ENCODE measurements around the gene CASTOR1. TPM values are rescaled to one million over a fixed set of nuclear protein-coding genes. Genes with fewer than 3 reads are reported as not detected.

The CASTOR1 gene
- polyA plus RNA-seq, 4 donors: 8.7 to 15.9 (median 12.8) TPM

DNA sequence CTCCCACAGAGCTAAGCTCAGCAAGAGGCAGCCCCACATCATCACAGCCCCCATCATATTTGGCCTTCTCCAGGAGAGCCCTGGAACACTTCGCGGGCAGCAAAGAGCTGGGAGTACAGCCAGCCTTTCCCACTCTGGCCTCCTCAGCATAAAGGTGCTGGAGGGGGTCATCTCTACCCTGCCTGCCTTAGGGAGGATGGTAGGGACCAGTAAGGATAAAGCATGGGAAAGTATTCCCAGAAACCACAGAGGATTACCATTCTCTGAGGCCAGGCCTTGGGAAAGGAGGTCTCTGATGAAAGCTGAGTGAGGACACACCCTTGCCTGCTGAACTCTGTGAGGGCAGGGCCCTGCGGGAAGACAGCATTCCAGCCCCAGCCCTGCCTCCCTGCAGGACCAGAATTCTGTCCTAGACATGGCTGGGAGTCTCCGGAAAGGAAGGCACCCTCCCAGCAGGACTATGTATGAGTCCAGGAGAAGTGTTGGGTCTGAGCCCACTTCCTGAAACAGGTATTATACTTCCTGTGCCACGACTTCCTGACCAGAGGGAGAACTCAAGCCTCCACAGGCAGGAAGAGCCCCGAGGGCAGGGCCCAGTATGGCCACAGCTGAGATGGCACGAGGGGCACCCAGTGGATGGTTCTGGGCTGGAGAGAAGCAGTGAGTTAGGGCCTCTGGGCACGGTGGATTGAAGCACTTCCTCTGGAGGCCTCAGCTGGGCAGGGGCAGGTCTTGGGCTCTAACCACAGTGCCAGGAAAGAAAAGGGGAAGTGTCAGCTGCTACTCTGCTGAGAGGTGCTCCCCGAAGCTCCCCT is 12.9 kb upstream of the CASTOR1 start:
- no peak for DNase-seq (ENCODE audit: low read depth in 4 of 4, low spot score in 2 of 4)

- DNase-seq (ENCODE audit: low read depth in 4 of 4, low spot score in 2 of 4): no peak
These were observed 10.0 kb upstream of the CASTOR1 start for GRCh38 chr22:30299322-30299721.

DNA sequence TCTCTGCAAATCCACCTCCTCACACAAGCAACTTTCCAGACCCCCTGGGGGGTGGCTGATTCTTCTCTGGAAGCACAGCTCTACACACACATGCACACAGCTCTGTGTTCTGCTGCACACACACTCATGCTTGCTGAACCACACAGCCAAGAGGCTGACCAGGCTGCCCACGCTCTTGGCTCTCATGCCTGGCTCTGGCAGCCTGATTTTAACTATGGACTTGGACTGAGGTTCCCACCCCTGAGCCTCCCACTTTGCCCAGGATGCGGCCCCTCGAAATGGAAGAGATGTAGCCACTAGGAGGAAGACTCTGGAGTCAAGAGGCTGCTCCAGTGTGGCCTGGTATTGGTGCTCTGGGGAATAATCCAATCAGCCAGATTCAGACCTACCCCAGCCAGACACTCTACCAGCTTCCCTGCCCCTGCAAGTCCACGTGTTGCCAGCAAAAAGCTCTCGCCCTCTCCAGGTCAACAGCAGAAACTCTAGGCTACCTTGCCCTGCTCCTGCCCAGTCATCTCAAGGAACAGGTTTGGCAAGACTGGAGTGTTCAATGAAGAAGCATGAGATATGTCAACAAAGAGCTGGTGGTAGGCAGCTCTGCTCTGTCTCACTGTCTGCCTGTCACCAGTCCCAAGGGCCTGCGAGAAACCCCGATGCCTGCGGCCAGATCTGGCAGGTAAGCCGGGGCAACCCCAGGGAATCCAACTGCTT is 8.8 kb upstream of the CASTOR1 start:
- DNase-seq (ENCODE audit: low read depth in 4 of 4, low spot score in 2 of 4): no peak

DNA sequence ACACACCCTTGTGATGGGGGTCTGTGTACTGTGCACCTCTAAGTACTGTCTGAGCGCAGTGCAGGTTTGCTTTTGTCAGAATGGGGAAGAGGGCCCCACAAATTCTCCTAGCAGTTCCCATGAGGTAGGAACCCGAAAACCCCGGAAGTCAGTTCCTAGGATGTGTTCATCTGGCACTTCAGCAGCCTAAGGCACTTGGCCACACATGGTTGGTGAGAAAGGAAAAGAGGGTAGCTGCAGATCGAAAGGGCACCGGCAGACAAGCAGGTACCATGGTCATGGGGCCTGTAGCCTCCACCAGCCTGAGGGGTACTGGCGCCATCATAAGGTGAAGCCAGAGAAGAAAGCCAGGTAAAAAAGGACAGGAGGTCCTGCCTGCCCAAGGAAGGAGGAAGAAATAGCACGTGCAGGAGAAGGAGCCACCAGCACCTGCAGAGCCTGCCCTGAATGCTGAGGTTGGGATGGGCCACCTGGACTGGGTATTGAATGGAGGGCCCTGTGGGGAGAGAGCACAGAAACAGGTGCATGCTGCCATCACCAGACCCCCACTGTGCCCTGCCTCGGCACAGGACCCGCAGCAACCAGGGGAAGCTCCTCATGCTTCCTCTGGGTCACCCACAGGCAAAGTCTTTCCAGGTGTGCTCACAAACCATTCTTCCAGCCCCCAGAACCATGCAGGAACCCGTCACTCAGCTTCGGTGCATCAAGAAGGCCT is 8.1 kb upstream of the CASTOR1 start:
- DNase-seq (ENCODE audit: low read depth in 4 of 4, low spot score in 2 of 4): no peak

DNA sequence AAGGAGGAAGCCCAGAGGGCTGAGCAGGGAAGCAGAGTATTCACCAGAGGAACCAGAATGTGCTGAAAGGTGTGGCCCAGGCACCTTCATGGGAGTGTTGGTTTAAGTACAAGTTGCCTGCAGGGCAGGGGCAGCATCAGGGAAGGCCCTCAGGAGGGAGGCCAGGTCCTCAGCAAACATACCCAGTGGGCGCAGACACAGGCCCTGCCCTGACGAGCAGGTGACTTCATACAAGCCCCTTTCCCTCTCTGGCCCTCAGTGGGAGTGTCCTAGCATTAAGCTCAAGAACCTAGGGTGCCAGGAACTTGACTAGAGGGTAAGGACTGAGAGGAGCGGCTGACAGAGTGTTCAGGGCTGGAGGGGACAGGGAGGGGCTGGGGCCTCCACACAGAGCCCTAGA is 7.5 kb upstream of the CASTOR1 start:
- no peak for DNase-seq (ENCODE audit: low read depth in 4 of 4, low spot score in 2 of 4)

GRCh38 chr22:30296324-30296723 is 7.0 kb upstream of the CASTOR1 start:
- DNase-seq (ENCODE audit: low read depth in 4 of 4, low spot score in 2 of 4): no peak

- no peak for DNase-seq (ENCODE audit: low read depth in 4 of 4, low spot score in 2 of 4)
These were observed 6.3 kb upstream of the CASTOR1 start for GRCh38 chr22:30295576-30295975.

DNA sequence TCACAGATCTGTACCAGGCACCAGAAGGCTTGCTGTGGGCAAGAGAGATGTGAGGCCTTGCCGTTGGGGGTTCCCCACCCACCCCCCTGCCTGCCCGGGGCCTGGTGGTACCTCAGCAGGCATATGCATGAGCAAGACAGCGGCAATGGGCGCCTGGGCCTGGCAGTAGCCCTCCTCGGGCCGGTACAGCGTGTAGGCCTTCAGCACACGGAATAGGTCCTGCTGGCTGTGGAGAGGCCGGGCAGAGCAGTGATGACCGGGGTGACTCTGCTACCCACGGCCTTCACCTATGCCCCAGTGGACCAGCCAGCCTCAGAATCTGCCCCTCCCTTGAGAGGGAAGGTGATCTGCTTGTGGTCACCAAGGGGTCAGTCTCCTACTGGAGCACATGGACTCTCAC is 5.5 kb upstream of the CASTOR1 start:
- DNase-seq (ENCODE audit: low read depth in 4 of 4, low spot score in 2 of 4): no peak

- no peak for DNase-seq (ENCODE audit: low read depth in 4 of 4, low spot score in 2 of 4)
These were observed 4.8 kb upstream of the CASTOR1 start for GRCh38 chr22:30294066-30294465.

GRCh38 chr22:30293026-30293425 is 3.7 kb upstream of the CASTOR1 start:
- no peak for DNase-seq (ENCODE audit: low read depth in 4 of 4, low spot score in 2 of 4)

DNA sequence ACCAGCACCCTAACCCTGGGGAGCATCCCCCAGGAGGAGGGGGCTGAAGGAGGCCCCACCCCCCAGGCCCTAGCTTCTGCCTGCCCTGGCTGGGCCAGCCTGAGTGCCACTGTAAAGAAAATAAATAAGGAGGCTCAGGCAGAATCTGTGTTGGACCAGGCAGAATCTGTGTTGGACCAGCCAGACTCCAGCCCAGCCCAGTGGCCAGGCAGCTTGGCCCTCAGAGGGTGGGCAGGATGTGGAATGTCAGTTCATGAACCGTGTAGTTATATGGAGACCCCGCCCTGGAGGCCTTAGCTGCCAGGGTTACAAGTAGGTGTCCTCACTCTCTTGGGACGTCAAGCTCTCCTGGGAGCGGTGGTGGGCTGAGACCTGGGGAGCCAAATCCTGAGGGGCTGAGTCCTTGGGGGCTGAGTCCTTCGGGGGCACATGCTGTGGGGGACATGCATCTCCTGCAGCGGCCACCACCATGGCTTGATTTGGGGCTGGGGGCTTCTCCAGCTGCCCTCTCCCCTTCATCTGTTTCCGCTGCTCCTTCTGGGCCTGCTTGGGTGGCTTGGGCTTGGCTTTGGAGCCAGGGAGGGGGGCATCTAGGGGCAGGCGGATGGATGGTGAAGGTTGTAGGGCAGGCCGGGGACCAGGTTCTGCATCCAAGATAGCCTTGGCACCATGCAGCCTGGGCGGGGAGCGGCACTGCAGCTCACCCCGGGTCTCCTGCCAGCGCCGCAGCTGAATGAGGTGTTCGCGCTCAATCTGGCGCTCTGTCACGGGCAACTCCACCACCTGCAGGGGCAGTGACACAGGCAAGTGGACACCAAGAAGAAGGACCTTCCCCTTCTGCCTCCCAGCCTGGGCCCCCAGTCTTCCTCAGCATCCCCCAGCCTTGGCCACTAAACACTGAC is 3.0 kb upstream of the CASTOR1 start:
- DNase-seq (ENCODE audit: low read depth in 4 of 4, low spot score in 2 of 4): no peak

GRCh38 chr22:30291058-30291892 is 2.0 kb upstream of the CASTOR1 start:
- DNase-seq (ENCODE audit: low read depth in 4 of 4, low spot score in 2 of 4): no peak

DNA sequence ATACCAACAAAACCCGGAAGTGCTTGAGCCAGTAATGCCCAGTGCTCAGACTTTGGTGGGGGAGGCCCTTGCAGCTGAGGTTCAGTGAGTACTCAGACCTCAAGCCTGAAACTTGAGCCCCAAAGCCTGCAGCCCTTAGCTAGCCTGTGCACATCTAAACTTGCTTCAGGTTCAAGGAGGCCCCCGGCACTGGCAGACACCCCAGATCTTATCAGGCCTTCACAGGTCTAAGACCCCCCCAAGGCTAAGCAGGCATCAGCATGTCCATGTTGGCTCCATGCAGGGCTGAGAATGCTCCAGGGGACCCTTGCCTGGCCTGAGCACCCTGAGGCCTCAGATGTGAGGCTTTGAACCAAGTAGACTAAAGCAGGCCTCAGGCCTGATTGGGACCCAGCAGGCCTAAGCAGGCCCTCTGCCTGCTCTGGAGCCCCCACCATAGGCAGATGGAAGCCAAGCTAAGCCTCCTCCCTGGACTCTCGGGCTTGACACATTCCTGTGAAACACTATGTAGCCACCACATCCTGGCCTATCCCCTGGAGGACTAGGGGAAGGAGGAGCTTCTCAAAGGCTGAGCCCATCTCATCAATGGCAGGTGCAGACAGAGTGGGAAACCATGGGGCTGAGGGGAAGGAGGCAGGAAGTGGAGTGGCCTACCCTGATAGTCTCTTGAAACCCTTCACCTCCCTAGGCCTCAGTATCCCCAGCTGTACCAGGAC is 1.2 kb upstream of the CASTOR1 start:
- DNase-seq (ENCODE audit: low read depth in 4 of 4, low spot score in 2 of 4): no peak

- DNase-seq (ENCODE audit: low read depth in 4 of 4, low spot score in 2 of 4): no peak
These were observed 642 bp upstream of the CASTOR1 start for GRCh38 chr22:30289980-30290313.

GRCh38 chr22:30288419-30289140 is 725 bp downstream of the CASTOR1 start:
- no peak for DNase-seq (ENCODE audit: low read depth in 4 of 4, low spot score in 2 of 4)

DNA sequence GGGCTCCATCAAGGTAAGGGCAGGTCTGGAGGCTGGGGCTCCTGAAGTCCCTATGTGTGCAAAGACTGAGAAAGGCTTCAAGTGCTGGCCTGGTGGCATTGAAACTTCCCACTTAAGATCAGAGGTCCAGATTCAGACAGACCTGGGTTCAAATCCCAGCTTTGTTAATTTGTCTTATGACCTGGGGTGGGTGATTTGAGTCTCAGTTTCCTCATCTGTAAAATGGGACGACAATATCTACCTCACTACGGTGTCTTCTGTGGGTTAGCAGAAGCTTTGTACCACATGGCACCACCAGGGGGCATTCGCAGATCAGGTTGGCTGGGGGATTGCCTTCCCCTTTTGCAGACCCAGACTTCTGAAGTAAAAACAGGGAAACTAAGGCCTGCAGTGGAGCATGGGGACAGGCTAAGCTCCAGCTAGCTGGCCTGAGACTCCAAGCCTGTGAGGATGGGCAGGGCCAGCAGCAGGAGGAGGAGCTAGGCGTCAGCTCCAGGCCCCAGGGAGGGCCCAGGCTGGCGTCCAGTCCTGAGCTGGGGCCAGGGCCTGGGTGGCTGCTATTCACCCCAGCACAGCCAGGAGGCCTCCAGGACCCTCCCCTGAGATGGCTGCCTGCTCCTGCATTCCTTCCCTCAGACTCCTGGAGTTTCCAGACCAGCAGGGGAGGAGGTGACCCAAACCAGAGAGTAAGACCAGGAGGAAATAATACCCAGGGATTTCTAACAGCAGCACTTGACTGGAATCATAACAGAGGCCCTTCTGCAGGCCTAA is 1.5 kb downstream of the CASTOR1 start:
- peak in 1 of 4 donors; percentile 63 for DNase-seq (ENCODE audit: low read depth in 4 of 4, low spot score in 2 of 4)

- DNase-seq (ENCODE audit: low read depth in 4 of 4, low spot score in 2 of 4): no peak
These were observed 2.3 kb downstream of the CASTOR1 start for GRCh38 chr22:30286813-30287647.

All from left renal cortex interstitium (tissue), 4 donors.